BJ (cell line): ENCODE measurements around the gene STXBP4. TPM values are rescaled to one million over a fixed set of nuclear protein-coding genes. Genes with fewer than 3 reads are reported as not detected.

Source experiments
- CTCF ChIA-PET: fragments of 350-600 bp; formaldehyde crosslinking; extraction: SDS; loops from one replicate; lab custom pipeline; 2021; ENCODE audit warnings: antibody characterized with exemption, inconsistent platforms; lab: Yijun Ruan, JAX
- POLR2A ChIA-PET: fragments of 300-600 bp; sonication (Branson Sonifier 250); formaldehyde crosslinking; extraction: SDS; loops from one replicate; lab custom pipeline; 2021; ENCODE audit warnings: antibody characterized with exemption; lab: Charles Lee
- DNase-seq: peaks from one replicate; pipeline ENCODE4 v3.0.0-alpha.2; 2011; ENCODE audit warnings: low read depth
- H3K27me3 ChIP-seq: 2 replicates; pipeline ENCODE4 v1.6.0; 2011; ENCODE audit warnings: low read length; ENCODE audit not compliant: control insufficient read depth, insufficient read depth
- H3K36me3 ChIP-seq: 2 replicates; pipeline ENCODE4 v1.5.1; 2011; ENCODE audit warnings: low read length; ENCODE audit not compliant: control insufficient read depth, insufficient read depth
- H3K4me3 ChIP-seq: 2 replicates; pipeline ENCODE4 v1.5.1; 2011; ENCODE audit warnings: low read depth, mild to moderate bottlenecking, control low read depth, low read length
- polyA plus RNA-seq: library from polyadenylated mRNA; depleted of rRNA; stranded (reverse); fragments of >200 nt; gene quantifications from 2 replicates; pipeline ENCODE4 v1.2.3, GENCODE V29; 2011
- TF ChIP-seq, protein P1 (sequence below): IDR thresholded peaks from 2 replicates; pipeline ENCODE4 v1.5.1; 2011; ENCODE audit warnings: low read depth, mild to moderate bottlenecking, control low read depth, inconsistent platforms, low read length, moderate library complexity; ENCODE audit not compliant: insufficient read depth

STXBP4 gene
- polyA plus RNA-seq, 1 experiment = 1.8 TPM

GRCh38 chr17:54974759-54975158 lies 6.2 kb downstream of the STXBP4 start:
- no peak for DNase-seq
- CTCF ChIA-PET = no interaction called here
- H3K36me3 ChIP-seq = no peaks in the 10 kb centered on the region
- H3K4me3 ChIP-seq = no peak overlapping the region
- H3K27me3 ChIP-seq = no peaks in the 10 kb centered on the region
- POLR2A ChIA-PET = no interaction called here
- TF ChIP-seq, protein P1, sequence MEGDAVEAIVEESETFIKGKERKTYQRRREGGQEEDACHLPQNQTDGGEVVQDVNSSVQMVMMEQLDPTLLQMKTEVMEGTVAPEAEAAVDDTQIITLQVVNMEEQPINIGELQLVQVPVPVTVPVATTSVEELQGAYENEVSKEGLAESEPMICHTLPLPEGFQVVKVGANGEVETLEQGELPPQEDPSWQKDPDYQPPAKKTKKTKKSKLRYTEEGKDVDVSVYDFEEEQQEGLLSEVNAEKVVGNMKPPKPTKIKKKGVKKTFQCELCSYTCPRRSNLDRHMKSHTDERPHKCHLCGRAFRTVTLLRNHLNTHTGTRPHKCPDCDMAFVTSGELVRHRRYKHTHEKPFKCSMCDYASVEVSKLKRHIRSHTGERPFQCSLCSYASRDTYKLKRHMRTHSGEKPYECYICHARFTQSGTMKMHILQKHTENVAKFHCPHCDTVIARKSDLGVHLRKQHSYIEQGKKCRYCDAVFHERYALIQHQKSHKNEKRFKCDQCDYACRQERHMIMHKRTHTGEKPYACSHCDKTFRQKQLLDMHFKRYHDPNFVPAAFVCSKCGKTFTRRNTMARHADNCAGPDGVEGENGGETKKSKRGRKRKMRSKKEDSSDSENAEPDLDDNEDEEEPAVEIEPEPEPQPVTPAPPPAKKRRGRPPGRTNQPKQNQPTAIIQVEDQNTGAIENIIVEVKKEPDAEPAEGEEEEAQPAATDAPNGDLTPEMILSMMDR = no peak

- Histone ChIP-seq H3K36me3 (no peaks in the 10 kb centered on the region), H3K4me3 (no peak overlapping the region), H3K27me3 (no peaks in the 10 kb centered on the region)
- POLR2A ChIA-PET = no interaction called here
- TF ChIP-seq, protein P1 = no peak
- CTCF ChIA-PET = no interaction called here
- no peak for DNase-seq
These were observed 7.8 kb downstream of the STXBP4 start for GRCh38 chr17:54976316-54976715.

GRCh38 chr17:54977744-54978143 lies 9.2 kb downstream of the STXBP4 start:
- Histone ChIP-seq H3K27me3 (no peaks in the 10 kb centered on the region), H3K4me3 (no peak overlapping the region), H3K36me3 (no peaks in the 10 kb centered on the region)
- DNase-seq = no peak
- ChIA-PET CTCF (interaction anchor here (1.8 kb wide), 1 partner anchor 15 kb away, joined by 10 read pairs; no protein-coding TSS in a partner anchor), POLR2A (no interaction called here)
- TF ChIP-seq, protein P1 = no peak

- POLR2A ChIA-PET = no interaction called here
- CTCF ChIA-PET = interaction anchor here (0.8 to 1.4 kb wide), 2 partner anchors 11 to 324 kb away, joined by 3 read pairs; partner anchors contain the start of gene STXBP4
These were observed 11.1 kb downstream of the STXBP4 start for GRCh38 chr17:54979657-54980056.

GRCh38 chr17:54980375-54980774 lies 11.8 kb downstream of the STXBP4 start:
- H3K27me3 ChIP-seq = no peaks in the 10 kb centered on the region
- POLR2A ChIA-PET = no interaction called here
- TF ChIP-seq, protein P1 = no peak
- no peaks in the 10 kb centered on the region for H3K36me3 ChIP-seq
- DNase-seq = no peak
- CTCF ChIA-PET = no interaction called here
- no peak overlapping the region for H3K4me3 ChIP-seq

More at GRCh38 chr17:54979657-54980056, 11.1 kb downstream of the STXBP4 start:
- Histone ChIP-seq H3K27me3 (no peaks in the 10 kb centered on the region), H3K36me3 (no peaks in the 10 kb centered on the region), H3K4me3 (no peak overlapping the region)
- no peak for DNase-seq
- TF ChIP-seq, protein P1 = no peak
